ENCODE measurements around the gene NAMPT. TPM values are rescaled to one million over a fixed set of nuclear protein-coding genes. Genes with fewer than 3 reads are reported as not detected.

The NAMPT gene
- total and polyA plus RNA-seq, 11 donors: 34.4 to 573 (median 131) TPM

GRCh38 chr7:106283831-106284713 is 711 bp downstream of the NAMPT start:
- Histone ChIP-seq H3K4me3 (peak overlapping the region; percentile 50 to 96 (median 78)), H3K4me1 (peaks cover 0 to 53% (median 23%) of the 10 kb centered on the region in 12 donors), H3K27ac (peak overlapping the region; percentile 66 to 99 (median 95)), H3K9me3 (no peaks in the 10 kb centered on the region), H3K36me3 (no peaks in the 10 kb centered on the region), H3K27me3 (no peaks in the 10 kb centered on the region)
- 0 to 1% (median 0%) methylated on average over 6 to 72 of the region's 72 CpGs for WGBS, 4 donors
- TF ChIP-seq CTCF (IDR thresholded peaks at IDR 0.05): no peak
- peak in 1 of 2 donors; percentile 15 for TF ChIP-seq POLR2A (IDR thresholded peaks at IDR 0.05)
- DNase-seq: peak; percentile 57 to 76 (median 67)
- ATAC-seq: peak in 2 of 4 donors; percentile 37 to 38
- intact Hi-C loops (cut with DNase I): loop anchor here in 7 of 10 donors (1.0 to 10.0 kb wide), 10 partner anchors 42 to 407 kb away; partner anchors contain the start of gene ATXN7L1 (in 1 of the 7)

GRCh38 chr7:106283501-106283830 is 1.3 kb downstream of the NAMPT start:
- Histone ChIP-seq H3K27me3 (no peaks in the 10 kb centered on the region), H3K36me3 (no peaks in the 10 kb centered on the region), H3K9me3 (no peaks in the 10 kb centered on the region), H3K4me1 (peaks cover 0 to 59% (median 23%) of the 10 kb centered on the region in 12 donors), H3K27ac (peak overlapping the region in 11 of 12 donors; percentile 91 to 99 (median 95)), H3K4me3 (peak overlapping the region; percentile 50 to 96 (median 78))
- intact Hi-C loops (cut with DNase I): loop anchor here in 7 of 10 donors (5.0 to 10.0 kb wide), 6 partner anchors 41 to 406 kb away; partner anchors contain the start of gene ATXN7L1 (in 1 of the 7)
- ATAC-seq (no peak), DNase-seq (no peak)
- no peak for TF ChIP-seq POLR2A (IDR thresholded peaks at IDR 0.05)
- no peak for TF ChIP-seq CTCF (IDR thresholded peaks at IDR 0.05)
- 21 to 29% (median 22%) methylated on average over 5 of the region's 5 CpGs for WGBS, 4 donors

GRCh38 chr7:106282852-106283251 is 1.9 kb downstream of the NAMPT start:
- Histone ChIP-seq H3K27me3 (no peaks in the 10 kb centered on the region), H3K4me3 (peak overlapping the region in 10 of 12 donors; percentile 60 to 96 (median 82)), H3K9me3 (no peaks in the 10 kb centered on the region), H3K27ac (peak overlapping the region in 8 of 12 donors; percentile 91 to 99 (median 96)), H3K36me3 (peaks cover 0 to under 1% (median 0%) of the 10 kb centered on the region in 9 donors), H3K4me1 (peaks cover 0 to 65% (median 28%) of the 10 kb centered on the region in 12 donors)
- 64 to 81% (median 73%) methylated on average over 3 of the region's 3 CpGs for WGBS, 4 donors
- TF ChIP-seq CTCF (IDR thresholded peaks at IDR 0.05) (no peak), POLR2A (IDR thresholded peaks at IDR 0.05) (no peak)
- ATAC-seq: no peak
- intact Hi-C loops (cut with DNase I): loop anchor here in 7 of 10 donors (5.0 to 10.0 kb wide), 6 partner anchors 41 to 406 kb away; partner anchors contain the start of gene ATXN7L1 (in 1 of the 7)
- no peak for DNase-seq

- Histone ChIP-seq H3K4me1 (peaks cover 0 to 66% (median 31%) of the 10 kb centered on the region in 12 donors), H3K27me3 (no peaks in the 10 kb centered on the region), H3K9me3 (no peaks in the 10 kb centered on the region), H3K4me3 (peak overlapping the region in 7 of 12 donors; percentile 1 to 87 (median 83)), H3K36me3 (peaks cover 0 to 5% (median 0%) of the 10 kb centered on the region in 9 donors), H3K27ac (peak overlapping the region in 6 of 12 donors; percentile 91 to 99 (median 96))
- 83 to 88% (median 85%) methylated on average over 6 of the region's 6 CpGs for WGBS, 4 donors
- DNase-seq (no peak), ATAC-seq (no peak)
- TF ChIP-seq POLR2A (IDR thresholded peaks at IDR 0.05) (no peak), CTCF (IDR thresholded peaks at IDR 0.05) (no peak)
- intact Hi-C loops (cut with DNase I): loop anchor here in 7 of 10 donors (5.0 to 10.0 kb wide), 6 partner anchors 40 to 405 kb away; partner anchors contain the start of gene ATXN7L1 (in 1 of the 7)
Observed at GRCh38 chr7:106282390-106282789, 2.4 kb downstream of the NAMPT start.

Data from heart left ventricle (tissue), 16 donors.